ENCODE measurements around the gene TAMM41.
"Not testable (repeated sequence)": the region's sequence is repeated elsewhere in the genome, so short reads cannot be mapped to it uniquely, and the experiment has no call there.

Gene TAMM41

DNA sequence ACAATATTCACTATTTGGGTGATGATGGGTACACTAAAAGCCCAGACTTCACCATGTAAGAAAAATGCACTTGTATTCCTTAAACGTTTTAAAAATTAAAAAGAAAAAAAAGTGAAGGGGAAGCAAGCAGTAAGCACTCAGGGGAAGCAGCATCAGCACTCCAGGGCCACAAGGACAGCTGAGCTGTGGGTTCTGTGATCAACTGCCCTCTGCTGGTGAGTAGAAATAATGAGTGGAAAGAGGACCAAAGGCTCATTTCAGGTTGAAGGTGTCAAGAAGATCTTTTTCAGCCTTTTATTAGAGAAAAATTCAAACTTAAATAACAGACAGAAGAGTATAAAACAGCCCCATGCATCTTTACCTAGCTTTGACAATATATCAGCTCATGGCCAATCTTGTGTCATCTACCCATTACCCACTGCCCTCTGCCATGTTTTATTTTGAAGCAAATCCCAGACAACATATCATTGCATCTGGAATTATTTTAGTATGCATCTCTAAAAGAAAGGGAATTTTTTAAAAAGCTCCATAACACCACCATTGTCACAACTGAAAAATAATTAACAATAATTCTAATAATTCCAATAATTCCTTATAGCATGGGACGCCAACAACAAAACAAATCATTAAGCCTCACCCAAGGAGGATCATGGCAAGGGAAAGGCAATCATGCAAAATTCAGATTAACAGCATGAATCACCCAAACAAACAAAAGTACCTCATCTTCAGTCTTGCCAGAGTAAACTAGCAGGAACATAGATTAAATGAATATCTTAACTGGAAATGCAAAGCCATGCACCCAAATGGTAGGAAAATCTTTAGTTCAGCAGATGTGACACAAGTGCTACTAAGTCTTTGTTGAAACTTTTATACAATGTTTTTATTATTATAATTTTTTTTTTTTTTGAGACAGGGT, 42.5 kb downstream of the TAMM41 start:
- peaks cover 74% of the 10 kb centered on the region for H3K36me3 Mint-ChIP-seq (ENCODE audit: low read depth)
- H3K9me3 Mint-ChIP-seq: peaks cover 19% of the 10 kb centered on the region
- no peak overlapping the region for H3K4me3 Mint-ChIP-seq
- peaks cover 29% of the 10 kb centered on the region for H3K4me1 Mint-ChIP-seq (ENCODE audit: low read depth)
- H3K27ac Mint-ChIP-seq: no peak overlapping the region
- DNase-seq (ENCODE audit: low spot score): no peak
- no peaks in the 10 kb centered on the region for H3K27me3 Mint-ChIP-seq (ENCODE audit: low read depth)

- H3K9me3 Mint-ChIP-seq: peaks cover 25% of the 10 kb centered on the region
- no peak for DNase-seq (ENCODE audit: low spot score)
- H3K36me3 Mint-ChIP-seq (ENCODE audit: low read depth): peaks cover 74% of the 10 kb centered on the region
- peak overlapping the region; percentile 46 for H3K27ac Mint-ChIP-seq
- H3K4me3 Mint-ChIP-seq: no peak overlapping the region
- H3K27me3 Mint-ChIP-seq (ENCODE audit: low read depth): no peaks in the 10 kb centered on the region
- peaks cover 6% of the 10 kb centered on the region for H3K4me1 Mint-ChIP-seq (ENCODE audit: low read depth)
These were observed 46.9 kb downstream of the TAMM41 start for GRCh38 chr3:11799791-11800190.

- Mint-ChIP-seq H3K4me3 (no peak overlapping the region), H3K4me1 (ENCODE audit: low read depth) (peaks cover 5% of the 10 kb centered on the region), H3K27ac (no peak overlapping the region), H3K36me3 (ENCODE audit: low read depth) (peaks cover 58% of the 10 kb centered on the region), H3K9me3 (peaks cover 13% of the 10 kb centered on the region), H3K27me3 (ENCODE audit: low read depth) (no peaks in the 10 kb centered on the region)
- DNase-seq (ENCODE audit: low spot score): no peak
These were observed 51.8 kb downstream of the TAMM41 start for GRCh38 chr3:11794927-11795326.

- Mint-ChIP-seq H3K9me3 (no peaks in the 10 kb centered on the region), H3K27me3 (ENCODE audit: low read depth) (no peaks in the 10 kb centered on the region), H3K36me3 (ENCODE audit: low read depth) (peaks cover 47% of the 10 kb centered on the region), H3K4me1 (ENCODE audit: low read depth) (no peaks in the 10 kb centered on the region), H3K27ac (no peak overlapping the region), H3K4me3 (no peak overlapping the region)
- DNase-seq (ENCODE audit: low spot score): no peak
These were observed 55.1 kb downstream of the TAMM41 start for GRCh38 chr3:11791339-11792200.

DNA sequence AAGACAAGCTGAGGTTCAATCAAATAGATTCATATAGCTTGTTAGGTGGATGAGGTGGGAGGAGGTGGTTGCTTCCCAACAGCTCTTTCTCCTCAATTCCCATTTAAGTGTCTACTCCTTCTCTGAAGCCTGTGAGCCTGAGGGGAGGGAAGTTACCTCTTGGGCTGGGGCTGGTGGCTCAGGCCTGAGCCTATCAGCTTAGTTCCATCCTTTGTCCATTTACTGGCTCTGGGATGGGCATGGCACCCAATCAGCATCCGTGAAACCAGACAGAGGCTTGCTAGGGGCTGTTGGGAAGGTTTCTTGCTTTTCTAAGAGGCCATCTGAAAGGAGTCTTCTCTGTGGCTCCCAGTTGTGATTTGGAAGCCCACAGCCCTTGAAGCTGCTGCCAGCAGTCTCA, 57.3 kb downstream of the TAMM41 start:
- H3K27me3 Mint-ChIP-seq (ENCODE audit: low read depth): no peaks in the 10 kb centered on the region
- H3K4me3 Mint-ChIP-seq: no peak overlapping the region
- H3K9me3 Mint-ChIP-seq: no peaks in the 10 kb centered on the region
- peaks cover 40% of the 10 kb centered on the region for H3K36me3 Mint-ChIP-seq (ENCODE audit: low read depth)
- no peak overlapping the region for H3K27ac Mint-ChIP-seq
- peaks cover 8% of the 10 kb centered on the region for H3K4me1 Mint-ChIP-seq (ENCODE audit: low read depth)
- no peak for DNase-seq (ENCODE audit: low spot score)

DNA sequence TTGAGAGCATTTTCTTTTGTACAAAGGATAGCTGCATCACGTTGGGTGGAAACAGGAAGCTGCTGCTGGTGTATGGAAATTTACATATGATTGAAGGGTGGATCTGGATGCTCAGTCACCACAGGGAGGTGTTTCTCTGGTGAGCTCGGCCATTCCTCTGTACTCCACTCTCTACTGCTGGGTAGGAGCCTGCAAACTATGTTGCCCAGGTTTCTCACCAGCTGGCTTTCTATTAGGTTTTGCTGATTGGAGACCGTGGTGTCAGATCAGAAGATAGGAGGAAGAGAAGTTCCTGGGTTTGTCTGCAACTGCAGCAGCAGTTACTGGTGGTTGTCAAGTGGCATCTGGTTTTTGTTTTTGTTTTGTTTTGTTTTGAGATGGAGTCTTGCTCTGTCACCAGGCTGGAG, 61.7 kb downstream of the TAMM41 start:
- Mint-ChIP-seq H3K4me3 (peak overlapping the region; percentile 73), H3K27ac (peak overlapping the region; percentile 95), H3K4me1 (ENCODE audit: low read depth) (peaks cover 12% of the 10 kb centered on the region), H3K27me3 (ENCODE audit: low read depth) (no peaks in the 10 kb centered on the region), H3K36me3 (ENCODE audit: low read depth) (peaks cover 26% of the 10 kb centered on the region), H3K9me3 (no peaks in the 10 kb centered on the region)
- no peak for DNase-seq (ENCODE audit: low spot score)

DNA sequence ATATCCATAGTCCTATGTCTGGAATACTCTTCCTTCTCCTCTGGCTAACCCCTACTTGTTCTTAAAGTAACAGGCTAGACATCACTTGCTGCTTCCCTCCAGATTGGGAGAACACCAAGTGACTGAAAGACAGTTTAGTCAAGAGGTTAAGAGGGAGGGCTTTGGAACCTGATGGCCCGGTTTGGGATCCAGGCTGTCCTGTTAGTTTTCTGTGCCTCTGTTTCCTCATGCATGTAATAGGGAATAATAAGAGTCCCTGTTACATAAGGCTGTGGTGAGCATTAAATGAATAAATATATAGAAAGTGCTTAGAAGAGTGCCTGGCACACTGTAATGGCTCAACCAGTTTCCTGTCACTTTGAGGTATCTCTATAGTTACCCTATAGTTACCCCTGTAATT, 66.3 kb downstream of the TAMM41 start:
- no peaks in the 10 kb centered on the region for H3K27me3 Mint-ChIP-seq (ENCODE audit: low read depth)
- peaks cover 12% of the 10 kb centered on the region for H3K4me1 Mint-ChIP-seq (ENCODE audit: low read depth)
- H3K36me3 Mint-ChIP-seq (ENCODE audit: low read depth): peaks cover 7% of the 10 kb centered on the region
- DNase-seq (ENCODE audit: low spot score): no peak
- H3K9me3 Mint-ChIP-seq: no peaks in the 10 kb centered on the region
- no peak overlapping the region for H3K4me3 Mint-ChIP-seq
- no peak overlapping the region for H3K27ac Mint-ChIP-seq

- Mint-ChIP-seq H3K4me1 (ENCODE audit: low read depth) (peaks cover 6% of the 10 kb centered on the region), H3K4me3 (no peak overlapping the region), H3K36me3 (ENCODE audit: low read depth) (peaks cover 5% of the 10 kb centered on the region), H3K9me3 (no peaks in the 10 kb centered on the region), H3K27me3 (ENCODE audit: low read depth) (no peaks in the 10 kb centered on the region), H3K27ac (no peak overlapping the region)
- no peak for DNase-seq (ENCODE audit: low spot score)
These were observed 67.1 kb downstream of the TAMM41 start for GRCh38 chr3:11779626-11780025.

DNA sequence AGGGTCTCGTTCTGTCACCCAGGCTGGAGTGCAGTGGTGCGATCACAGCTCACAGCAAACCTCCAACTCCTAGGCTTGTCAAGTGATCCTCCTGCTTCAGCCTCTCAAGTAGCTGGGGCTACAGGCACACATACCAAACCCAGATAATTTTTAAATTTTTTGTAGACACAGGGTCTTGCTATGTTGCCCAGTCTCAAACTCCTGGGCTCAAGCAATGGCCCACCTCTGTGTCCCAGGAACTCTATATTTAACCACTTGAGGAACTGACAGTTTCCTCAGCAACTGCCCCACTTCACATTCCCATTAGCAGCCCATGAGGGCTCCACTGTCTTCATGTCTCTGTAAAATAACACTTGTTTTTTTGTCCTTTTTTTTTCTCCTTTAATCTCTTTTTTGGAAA, 68.4 kb downstream of the TAMM41 start:
- Mint-ChIP-seq H3K4me3 (no peak overlapping the region), H3K27me3 (ENCODE audit: low read depth) (no peaks in the 10 kb centered on the region), H3K36me3 (ENCODE audit: low read depth) (peaks cover 5% of the 10 kb centered on the region), H3K27ac (no peak overlapping the region), H3K9me3 (no peaks in the 10 kb centered on the region), H3K4me1 (ENCODE audit: low read depth) (no peaks in the 10 kb centered on the region)
- DNase-seq (ENCODE audit: low spot score): no peak

GRCh38 chr3:11776346-11776745, 70.3 kb downstream of the TAMM41 start:
- Mint-ChIP-seq H3K27ac (no peak overlapping the region), H3K9me3 (no peaks in the 10 kb centered on the region), H3K4me1 (ENCODE audit: low read depth) (peaks cover 4% of the 10 kb centered on the region), H3K27me3 (ENCODE audit: low read depth) (no peaks in the 10 kb centered on the region), H3K36me3 (ENCODE audit: low read depth) (peaks cover 5% of the 10 kb centered on the region), H3K4me3 (no peak overlapping the region)
- no peak for DNase-seq (ENCODE audit: low spot score)

GRCh38 chr3:11775493-11775892, 71.2 kb downstream of the TAMM41 start:
- peaks cover 5% of the 10 kb centered on the region for H3K36me3 Mint-ChIP-seq (ENCODE audit: low read depth)
- no peaks in the 10 kb centered on the region for H3K9me3 Mint-ChIP-seq
- no peak overlapping the region for H3K27ac Mint-ChIP-seq
- DNase-seq (ENCODE audit: low spot score): no peak
- no peak overlapping the region for H3K4me3 Mint-ChIP-seq
- H3K27me3 Mint-ChIP-seq (ENCODE audit: low read depth): no peaks in the 10 kb centered on the region
- peaks cover 12% of the 10 kb centered on the region for H3K4me1 Mint-ChIP-seq (ENCODE audit: low read depth)

DNA sequence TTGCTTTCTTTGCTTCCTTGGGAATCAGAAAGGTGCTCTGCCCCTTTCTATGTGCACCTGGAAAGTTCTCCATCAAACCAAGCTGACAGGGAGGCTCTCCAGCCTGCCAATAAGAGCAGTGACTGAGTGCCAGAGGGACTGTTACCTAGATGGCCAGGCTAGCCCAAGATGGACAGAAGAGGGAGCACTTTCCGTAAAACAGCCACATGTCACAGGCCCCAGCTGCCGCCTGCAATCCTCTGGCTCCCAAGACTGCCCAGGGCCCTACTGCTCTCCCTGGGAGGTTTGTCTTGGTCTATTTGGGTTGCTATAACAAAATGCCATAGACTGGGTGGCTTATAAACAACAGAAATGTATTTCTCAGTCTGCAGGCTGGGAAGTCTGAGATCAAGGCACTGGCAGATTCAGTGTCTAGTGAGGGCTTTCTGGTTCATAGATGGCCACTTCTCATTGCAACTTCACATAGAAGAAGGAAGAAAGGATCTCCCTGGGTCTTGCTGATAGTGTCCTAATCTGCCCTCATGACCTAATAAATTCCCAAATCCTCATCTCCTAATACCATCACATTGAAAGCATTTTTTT, 72.3 kb downstream of the TAMM41 start:
- H3K27ac Mint-ChIP-seq: no peak overlapping the region
- no peaks in the 10 kb centered on the region for H3K9me3 Mint-ChIP-seq
- H3K4me3 Mint-ChIP-seq: no peak overlapping the region
- H3K4me1 Mint-ChIP-seq (ENCODE audit: low read depth): peaks cover 23% of the 10 kb centered on the region
- H3K27me3 Mint-ChIP-seq (ENCODE audit: low read depth): no peaks in the 10 kb centered on the region
- peaks cover 2% of the 10 kb centered on the region for H3K36me3 Mint-ChIP-seq (ENCODE audit: low read depth)
- no peak for DNase-seq (ENCODE audit: low spot score)

DNA sequence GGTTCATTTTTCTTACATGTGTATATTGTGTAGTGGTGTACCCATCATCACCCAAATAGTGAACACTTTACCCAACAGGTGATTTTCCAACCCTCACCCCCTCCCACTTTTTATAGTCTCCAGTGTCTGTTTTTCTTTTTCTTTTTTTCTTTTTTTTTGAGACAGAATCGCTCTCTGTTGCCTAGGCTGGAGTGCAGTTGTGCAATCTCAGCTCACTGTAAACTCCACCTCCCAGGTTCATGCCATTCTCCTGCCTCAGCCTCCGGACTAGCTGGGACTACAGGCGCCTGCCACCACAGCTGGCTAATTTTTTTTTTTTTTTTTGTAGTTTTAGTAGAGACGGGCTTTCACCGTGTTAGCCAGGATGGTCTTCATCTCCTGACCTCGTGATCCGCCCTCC, 74.8 kb downstream of the TAMM41 start:
- not testable (repeated sequence) for H3K36me3 Mint-ChIP-seq (ENCODE audit: low read depth); H3K4me3 Mint-ChIP-seq; DNase-seq (ENCODE audit: low spot score); H3K27ac Mint-ChIP-seq; H3K9me3 Mint-ChIP-seq; H3K27me3 Mint-ChIP-seq (ENCODE audit: low read depth)
- peaks cover 31% of the 10 kb centered on the region for H3K4me1 Mint-ChIP-seq (ENCODE audit: low read depth)

All from T-helper 2 cell treated with Interferon-gamma antibody and Interleukin-4, amounts not matched to agents 5 μg/mL and 100 μg/mL, for 36 hours (primary cell).